Measurements from ENCODE around the gene SLC43A2.

The SLC43A2 gene

DNA sequence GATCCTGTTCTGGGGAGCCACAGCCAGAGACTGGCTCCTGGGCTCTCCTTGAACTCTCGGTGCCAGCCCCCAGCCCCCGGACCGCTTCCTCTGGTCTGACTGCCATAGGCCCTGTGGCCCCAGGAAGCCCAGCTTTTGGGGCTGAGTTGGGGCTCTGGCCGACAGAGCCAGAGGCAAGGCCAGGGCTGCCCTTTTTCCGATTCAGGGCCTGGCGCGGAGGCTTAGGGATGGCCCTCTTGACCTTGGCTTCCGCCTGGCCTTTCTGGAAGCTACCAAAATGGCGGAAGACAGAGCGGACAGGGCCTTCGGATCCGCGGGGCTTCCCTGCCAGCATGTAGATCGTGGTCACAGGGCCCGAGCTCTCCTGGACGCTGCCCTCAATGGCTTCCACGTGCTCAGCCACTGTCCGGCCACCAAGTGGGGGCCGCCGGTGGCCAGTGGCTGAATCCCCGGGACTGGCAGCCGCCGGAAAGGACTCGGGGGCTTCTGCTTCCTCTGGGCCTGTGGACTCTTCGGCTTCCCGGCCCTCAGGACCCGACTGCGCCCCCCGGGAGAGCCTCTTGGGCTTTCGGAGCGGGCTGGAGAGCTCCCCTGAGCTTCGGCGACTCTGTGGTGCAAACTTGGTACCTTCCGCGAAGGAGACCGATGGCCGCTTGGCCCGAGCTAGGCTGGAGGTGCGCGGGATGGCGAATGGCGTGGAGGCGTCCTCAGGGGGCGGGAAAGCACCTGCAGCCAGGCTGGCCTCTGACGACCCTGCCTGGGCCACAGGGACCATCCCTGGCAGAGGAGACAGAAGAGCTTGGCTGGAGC, 6.4 kb upstream of the SLC43A2 start:
- no peak for DNase-seq (ENCODE audit: extremely low read depth, low read depth)
- TF ChIP-seq, protein P1, sequence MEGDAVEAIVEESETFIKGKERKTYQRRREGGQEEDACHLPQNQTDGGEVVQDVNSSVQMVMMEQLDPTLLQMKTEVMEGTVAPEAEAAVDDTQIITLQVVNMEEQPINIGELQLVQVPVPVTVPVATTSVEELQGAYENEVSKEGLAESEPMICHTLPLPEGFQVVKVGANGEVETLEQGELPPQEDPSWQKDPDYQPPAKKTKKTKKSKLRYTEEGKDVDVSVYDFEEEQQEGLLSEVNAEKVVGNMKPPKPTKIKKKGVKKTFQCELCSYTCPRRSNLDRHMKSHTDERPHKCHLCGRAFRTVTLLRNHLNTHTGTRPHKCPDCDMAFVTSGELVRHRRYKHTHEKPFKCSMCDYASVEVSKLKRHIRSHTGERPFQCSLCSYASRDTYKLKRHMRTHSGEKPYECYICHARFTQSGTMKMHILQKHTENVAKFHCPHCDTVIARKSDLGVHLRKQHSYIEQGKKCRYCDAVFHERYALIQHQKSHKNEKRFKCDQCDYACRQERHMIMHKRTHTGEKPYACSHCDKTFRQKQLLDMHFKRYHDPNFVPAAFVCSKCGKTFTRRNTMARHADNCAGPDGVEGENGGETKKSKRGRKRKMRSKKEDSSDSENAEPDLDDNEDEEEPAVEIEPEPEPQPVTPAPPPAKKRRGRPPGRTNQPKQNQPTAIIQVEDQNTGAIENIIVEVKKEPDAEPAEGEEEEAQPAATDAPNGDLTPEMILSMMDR (IDR thresholded peaks at IDR 0.05; ENCODE audit: low read depth, low read length), result no peak

DNA sequence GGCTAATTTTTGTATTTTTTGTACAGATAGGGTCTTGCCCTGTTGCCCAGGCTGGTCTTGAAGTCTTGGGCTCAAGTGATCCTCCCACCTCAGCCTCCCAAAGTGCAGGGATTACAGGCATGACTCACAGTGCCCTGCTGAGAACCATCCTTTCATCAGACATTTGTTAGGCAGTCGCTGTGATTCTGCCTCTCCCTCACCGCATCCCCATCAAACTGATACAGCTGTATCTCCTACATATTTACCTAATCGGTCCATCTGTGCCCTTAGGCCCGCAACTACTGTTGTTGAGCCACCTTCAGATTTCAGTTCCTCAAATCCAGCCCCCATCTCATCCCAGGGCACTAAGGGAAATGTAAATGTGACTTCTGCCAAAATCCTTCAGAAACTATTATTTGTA, 2.0 kb upstream of the SLC43A2 start:
- DNase-seq (ENCODE audit: extremely low read depth, low read depth), result no peak
- TF ChIP-seq, protein P1 (IDR thresholded peaks at IDR 0.05; ENCODE audit: low read depth, low read length), result no peak

DNA sequence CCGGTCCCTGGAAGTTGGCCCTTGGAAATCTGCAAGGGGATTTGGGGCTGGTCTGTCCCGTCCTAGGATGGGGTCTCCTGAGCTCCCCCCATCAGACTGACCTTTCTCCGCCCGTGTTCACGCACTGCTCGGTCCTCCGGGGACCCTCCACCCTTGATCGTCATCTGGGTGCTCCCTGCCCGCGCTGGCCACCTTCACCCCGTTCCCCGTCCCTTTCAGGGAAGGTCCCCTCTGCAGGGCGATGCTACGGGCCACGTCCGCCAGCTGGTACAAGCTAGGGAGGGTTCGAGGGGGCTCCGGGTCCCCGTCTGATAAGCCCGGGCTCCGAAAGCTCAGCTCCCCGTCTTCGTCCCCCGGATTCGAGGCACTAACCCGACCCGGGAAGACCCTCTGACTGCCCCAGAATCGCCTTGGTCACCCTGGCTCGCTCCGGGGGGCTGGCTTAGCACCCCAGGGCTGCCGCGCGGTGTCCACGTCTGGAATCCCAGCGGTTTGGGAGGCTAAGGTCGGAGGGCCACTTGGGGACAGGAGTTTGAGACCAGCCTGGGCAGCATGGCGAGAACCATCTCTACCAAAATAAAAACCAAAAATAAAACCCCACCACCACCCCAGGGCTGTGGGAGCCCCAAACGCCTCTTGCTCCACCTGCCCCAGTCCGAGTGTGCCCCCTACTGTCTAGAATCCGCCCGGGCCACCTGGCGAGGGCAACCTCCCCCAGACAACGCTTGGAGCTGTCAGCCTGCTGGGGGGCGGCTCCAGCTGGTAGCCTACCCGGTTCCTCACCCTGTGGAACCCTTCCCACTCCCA, 1.1 kb upstream of the SLC43A2 start:
- no peak for DNase-seq (ENCODE audit: extremely low read depth, low read depth)
- TF ChIP-seq, protein P1 (IDR thresholded peaks at IDR 0.05; ENCODE audit: low read depth, low read length), result peak; percentile 68

DNA sequence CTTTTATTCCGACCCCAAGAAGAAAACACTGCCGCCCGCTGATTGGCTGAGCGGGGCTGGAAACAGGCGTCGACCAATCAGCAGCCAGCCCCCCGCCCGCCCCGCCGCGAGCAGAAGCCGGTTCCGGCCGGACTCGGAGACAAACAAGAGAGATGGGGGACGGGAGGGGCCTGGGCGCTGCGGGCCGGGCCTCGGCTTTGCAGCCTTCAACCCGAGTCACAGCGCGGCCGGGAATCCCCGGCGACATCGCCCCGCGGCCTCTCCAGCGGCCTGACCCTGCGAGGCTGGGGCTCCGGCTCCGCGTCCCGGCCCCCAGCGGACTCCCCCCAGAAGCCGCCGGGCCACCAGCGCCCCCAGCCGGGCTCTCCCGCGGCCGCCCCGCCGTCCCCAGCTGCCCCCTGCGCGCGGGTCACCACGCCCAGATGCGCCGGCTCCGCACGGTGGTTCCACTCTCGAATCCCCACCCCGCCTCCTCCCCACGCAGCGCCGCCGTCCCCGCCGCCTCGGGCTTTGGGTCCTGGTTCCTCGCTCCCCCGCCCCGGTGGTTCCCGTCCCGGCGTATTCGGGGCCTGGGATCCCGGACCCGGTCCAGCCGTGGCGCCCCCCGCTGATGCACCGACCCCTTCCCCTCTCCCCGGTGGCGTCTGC, 346 bp upstream of the SLC43A2 start:
- TF ChIP-seq, protein P1 (IDR thresholded peaks at IDR 0.05; ENCODE audit: low read depth, low read length), result no peak; the same call in 1 of the 2 replicates
- peak; percentile 81 for DNase-seq (ENCODE audit: extremely low read depth, low read depth)

DNA sequence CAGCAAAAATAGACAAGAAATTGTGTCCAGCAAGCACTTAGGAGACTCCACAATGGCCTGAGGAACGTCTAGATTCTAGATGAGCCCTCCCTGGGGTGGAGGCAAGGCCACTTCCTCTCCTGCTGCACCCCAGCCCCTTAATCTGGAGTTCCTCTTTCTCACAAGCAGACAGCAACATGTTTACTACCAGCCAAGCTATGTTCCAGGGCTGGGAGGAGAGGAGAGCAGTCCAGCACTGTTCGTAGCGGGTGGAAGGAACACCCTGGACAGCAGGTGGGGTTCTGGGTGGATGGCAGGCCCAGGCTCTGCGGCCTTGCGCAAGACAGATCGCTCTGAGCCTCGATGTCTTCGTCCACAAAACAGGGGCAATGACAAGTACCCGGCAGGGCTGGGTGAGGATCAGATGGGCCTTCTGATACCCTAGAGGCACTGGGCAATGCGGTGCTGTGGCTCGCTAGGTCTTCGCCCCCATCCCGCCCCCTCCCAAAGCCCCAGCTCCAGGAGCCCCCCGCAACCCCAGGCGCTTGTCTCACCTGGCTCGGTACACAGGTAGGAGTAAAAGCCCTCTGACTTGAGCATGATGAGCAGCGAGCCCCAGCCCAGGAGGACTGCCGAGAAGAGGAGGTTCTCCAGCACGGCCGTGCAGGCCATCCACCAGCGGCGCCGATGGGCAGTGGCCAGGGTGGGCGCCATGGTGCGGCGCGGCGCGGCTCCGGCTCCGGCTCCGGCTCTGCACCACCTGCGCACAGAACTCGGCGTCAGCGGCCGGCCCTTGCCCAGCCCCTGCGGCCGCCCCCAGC, 1.3 kb downstream of the SLC43A2 start:
- no peak for DNase-seq (ENCODE audit: extremely low read depth, low read depth)
- TF ChIP-seq, protein P1 (IDR thresholded peaks at IDR 0.05; ENCODE audit: low read depth, low read length), result no peak

DNA sequence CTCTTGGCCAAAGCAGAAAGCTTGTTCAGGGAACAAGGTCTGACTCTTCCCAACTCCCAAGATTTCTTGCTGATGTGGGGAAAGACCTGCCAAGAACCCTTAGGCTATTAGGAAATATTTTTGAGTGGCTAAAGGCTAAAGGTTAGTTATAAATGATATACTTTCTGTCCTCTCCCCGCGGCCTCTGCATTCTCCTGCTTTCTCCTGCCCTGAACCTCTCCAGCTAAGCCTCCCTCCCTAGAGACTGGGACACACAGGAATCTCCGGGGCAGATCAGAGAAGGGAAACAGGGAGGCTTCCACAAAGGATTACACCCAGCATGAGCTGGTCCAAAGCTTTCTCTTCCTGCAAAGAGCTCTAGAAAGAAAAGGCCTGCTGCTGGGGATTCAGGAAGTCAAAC, 2.3 kb downstream of the SLC43A2 start:
- TF ChIP-seq, protein P1 (IDR thresholded peaks at IDR 0.05; ENCODE audit: low read depth, low read length), result no peak
- DNase-seq (ENCODE audit: extremely low read depth, low read depth), result no peak
